Measurements from ENCODE around the gene CDRT4.

CDRT4 gene

DNA sequence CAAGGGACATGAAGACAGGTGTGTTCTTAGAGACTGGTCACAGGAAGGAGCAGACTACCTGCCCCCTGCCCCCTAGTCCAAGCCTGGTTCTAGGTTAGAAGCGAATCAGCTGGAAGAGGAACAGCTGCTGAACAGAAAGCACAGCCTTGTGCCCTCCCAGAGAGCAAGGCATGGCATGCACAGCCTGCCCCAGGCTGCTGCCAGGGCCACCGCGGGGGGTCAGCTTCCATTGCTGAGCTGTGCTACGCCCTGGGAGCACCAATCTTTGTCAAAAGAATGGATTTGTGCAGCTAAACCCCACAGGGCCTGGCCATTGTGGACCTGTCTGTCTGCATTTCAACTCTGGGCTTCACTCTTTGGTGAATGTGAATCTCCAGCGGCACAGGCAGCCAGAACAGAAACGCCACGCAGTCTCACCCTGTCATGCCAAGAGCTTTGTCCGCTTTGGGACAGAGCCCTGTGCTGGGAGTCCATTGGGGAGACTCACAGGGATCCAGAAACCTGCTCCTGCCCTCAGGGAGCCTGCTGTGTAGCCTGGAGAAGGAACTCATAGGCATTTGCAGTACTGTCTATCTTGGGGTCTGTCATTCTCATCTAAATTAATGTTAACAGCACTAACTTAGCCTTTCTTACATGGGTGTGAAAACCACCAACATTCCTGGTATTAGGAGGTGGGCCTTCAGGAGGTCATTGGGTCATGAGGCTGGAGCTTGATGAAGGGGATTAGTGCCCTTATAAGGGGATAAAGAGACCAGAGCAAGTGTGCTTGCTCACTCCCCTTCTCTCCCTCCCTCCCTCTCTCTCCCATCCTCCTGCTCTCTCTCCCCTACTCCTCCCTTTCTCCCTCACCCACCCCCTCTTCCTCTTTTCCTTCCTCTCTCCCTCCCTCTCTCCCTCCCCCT lies 25.6 kb upstream of the CDRT4 start:
- no peak for DNase-seq

DNA sequence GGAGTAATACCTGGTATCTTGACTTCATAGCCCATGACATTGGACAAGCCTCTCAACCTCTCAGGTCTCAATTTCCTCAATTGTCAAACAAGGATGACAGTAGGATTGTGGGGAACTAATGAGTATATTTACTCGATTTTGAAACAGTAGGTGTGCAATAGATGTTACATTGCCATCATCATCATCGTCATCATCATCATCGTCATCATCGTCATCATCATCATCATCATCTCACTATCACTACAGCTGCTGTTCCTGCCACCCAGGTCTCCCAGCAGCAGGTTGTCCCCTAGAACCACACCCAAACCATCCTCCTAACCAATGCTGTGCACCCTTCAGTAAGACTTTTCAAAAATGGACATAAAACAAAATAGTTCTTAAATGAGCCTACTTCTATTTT lies 24.8 kb upstream of the CDRT4 start:
- no peak for DNase-seq

DNA sequence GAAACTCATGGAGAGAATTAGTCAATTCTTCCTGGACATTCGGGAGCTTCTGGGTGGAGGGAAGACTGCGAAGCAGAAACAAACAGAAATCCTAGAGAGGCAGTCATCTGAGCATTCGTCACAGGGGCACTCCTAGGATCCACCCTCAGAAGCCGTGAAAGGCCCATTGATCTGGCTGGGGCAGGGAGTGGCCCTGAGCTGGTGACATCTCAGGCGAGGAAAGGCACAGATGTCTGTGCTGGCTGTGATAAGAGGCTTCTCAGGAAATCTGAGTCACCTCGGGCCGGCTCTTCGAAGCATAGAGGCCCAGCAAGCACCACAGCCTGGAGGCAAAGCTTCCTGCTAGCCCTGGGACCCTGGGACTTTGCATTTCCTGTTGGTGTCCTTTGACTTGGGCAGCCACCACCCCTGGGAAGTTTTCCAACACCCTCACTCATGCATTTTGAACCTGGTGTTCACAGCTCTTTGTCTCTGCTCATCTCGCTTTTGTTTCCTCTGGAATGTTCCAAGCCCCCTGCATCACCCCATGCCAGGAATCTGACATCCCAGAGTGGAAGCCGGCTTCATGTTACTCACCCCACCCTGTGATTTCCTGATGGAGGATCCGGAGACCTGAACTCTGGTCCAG lies 23.3 kb upstream of the CDRT4 start:
- peak; percentile 62 for DNase-seq

DNA sequence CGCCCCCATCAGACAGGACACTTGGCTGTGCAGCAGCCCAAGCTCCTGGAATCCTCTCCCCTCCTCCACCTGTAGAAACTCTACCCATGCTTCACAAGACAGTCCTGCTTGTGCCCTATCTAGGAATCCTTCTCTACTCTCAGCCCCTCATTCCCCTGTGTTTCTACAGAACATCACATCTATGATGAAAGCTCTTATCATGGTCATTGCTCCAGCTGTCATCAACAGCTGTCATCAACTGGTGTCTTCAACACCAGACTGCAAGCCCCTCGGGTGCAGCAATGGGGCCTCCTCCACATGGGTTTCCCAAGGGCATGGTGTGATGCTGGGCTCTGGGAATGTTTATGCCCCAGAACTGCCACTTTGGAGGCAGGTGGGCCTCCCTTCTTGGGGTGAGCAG lies 21.1 kb upstream of the CDRT4 start:
- no peak for DNase-seq

DNA sequence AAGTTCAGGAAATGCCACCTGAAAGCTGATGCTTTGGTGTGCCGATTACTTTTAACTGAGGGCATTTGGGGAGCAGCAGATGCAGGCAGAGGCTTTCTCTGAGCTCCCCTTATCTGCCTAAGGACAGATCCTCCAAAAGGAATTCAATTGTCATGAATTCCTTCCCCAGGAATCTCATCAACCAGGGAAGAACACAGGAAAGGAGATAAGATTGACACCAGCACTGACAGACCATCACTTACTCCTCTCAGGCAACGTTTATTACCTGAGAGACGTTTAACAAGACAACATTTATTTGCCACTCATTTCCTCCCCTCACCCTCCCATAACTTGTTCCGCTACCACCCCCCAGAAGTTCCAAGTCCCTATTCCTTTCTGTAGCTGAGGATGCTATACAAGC lies 17.6 kb upstream of the CDRT4 start:
- no peak for DNase-seq

DNA sequence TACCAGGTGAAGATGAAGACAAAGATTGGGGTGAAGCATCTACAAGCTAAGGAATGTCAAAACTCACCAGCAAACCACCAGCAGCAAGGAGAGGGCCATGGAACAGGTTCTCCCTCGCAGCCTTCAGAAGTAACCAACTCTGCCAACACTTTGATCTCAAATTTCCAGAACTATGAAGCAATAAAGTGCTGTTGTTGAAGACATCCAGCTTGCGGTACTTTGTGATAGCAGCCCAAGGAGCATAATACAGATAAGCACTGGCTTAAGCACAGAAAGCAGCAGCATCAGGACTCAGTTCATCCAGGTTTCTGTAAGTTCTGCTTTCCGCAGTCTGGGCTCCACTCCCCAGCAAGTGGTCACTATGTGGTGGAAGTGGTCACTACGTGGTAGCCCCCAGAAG lies 16.0 kb upstream of the CDRT4 start:
- DNase-seq, result no peak

DNA sequence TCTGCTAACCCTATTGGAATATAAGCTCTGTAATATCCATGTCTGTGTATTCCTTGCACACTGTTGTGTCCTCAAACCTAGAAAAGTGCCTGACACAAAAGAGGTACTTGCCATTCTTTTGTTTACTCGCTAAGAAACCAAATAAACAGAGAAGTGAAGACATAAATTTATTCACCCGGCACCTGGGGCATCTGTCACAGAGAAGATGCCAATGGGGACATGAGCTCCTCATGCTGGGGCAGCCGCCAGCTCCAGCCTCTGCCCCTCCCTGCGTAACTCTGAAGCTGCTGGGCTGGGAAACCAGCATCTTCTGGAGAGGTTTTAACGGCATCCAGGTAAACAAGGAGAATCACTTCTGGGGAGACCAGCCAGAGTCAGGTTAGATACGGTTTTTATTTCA lies 15.1 kb upstream of the CDRT4 start:
- DNase-seq, result no peak

DNA sequence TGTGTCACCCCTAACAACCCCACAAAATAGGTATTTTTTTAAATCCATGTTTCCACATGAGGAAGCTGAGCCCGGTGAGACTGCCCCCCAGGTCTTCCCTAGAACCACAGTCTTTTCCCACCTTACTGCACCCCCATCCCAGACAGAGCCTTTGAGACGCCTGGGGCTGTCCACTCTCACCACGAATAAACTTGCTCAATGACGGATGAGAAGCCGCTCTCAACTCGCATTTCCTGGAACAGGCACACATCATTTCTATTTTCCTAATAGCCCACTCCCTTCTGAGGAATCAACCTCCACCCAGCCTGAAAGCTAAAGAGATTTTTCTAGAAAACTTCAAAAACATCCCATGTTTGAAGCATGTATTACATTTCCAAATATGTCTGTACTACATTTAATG lies 14.1 kb upstream of the CDRT4 start:
- no peak for DNase-seq

DNA sequence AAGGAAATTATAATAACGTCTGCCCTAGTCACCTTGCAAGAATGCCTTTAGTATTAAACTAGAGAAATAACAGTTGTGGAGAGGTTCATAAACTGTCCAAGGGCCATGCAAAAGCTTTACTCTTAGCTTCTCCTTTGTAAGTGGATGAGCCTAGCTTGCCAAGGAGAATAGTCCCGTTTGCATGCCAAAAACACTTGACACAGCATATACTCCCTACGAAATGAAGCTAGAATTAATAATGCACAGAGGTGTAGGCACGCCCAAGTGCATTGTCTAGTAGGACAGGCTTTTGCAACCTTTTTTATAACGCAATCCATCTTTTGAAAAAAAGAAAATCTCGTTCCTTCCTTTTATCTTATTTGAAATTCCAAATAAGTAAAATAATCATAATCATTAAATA lies 12.8 kb upstream of the CDRT4 start:
- no peak for DNase-seq

DNA sequence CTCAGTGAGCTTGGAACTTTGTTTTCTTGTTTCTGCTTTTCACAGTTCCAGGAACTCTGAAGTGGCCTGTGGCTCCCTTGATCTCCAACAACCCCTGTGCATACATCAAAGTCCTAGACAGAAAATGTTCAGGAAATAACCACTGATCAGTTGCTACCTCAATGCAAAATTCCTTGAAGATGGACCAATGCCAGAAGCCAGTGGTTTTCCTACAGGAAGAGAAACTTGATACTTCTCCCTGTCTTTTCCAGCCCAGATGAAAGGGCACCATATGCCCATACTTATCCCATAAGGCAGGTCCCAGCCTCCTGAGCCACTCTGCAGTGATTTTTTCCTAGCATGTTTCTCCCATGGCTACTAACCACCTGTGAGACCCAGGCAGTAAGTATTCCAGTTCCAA lies 12.3 kb upstream of the CDRT4 start:
- no peak for DNase-seq

DNA sequence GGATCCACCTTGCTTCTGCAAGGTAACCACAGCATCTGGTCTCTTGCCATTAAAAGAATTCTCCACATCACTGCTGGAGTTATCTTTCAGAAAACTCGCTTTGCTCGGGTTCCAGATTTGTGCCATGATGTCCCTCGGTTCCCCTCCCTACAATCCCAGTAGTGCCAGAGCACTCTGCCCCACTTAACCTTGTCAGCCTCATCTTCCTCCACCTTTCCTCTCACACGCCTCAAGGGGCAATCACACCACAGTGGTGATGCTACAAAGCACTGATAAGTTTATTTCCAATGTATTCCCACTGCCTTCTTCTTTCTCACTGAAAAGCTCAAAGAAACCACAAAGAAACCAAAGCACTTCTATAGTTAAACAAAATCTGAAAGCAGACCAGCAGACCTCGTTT lies 11.4 kb upstream of the CDRT4 start:
- DNase-seq, result no peak

DNA sequence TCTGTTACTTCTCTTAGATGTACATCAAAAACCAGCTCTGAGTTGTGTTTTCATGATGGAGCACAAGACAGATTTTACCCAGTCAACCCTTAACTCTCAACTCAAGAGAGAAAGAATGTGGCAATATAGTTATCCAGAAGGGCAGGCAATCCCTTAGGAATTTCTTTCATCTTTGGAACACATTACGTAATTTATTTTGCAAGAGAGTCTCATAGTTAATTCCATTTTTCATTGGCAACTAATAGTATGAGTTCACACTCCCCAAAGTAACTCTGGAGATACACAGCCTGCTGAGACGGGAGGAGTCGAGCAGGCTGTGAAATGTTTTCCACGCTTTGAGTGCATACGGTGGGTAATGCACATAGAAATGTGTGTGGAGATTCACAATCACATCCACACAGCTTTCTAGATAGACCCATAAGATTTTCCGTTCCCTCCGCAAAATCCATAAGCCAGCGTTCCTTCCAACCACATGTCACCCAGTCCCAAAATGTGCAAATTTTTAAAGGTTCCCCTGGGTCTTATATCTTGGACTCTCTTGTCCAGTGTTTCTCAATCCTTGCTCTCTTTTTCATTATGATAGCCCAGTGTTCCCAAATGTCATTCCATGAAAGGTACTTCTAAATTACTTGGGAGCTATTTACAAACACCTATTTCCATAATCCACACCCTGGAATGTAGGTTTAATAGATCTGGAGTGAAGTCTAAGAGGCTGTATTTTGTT lies 8.4 kb upstream of the CDRT4 start:
- DNase-seq, result no peak

DNA sequence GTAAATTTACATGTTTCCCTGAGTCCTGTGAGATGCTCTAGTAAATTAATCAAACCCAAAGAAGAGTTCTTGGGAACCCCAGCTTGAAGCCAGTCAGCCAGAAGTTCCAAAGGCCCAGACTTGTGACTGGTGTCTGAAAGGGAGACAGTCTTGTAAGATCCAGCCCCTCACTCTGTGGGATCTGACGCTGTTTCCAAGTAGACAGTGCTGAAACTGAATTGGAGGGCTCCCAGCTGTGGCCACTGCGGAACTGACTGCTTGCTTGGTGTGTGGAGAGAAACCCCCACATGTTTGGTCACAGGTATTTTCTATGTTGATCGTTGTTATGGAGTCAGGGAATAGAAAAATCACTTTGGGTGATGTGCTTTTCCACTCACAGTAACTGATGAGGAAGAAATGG lies 5.5 kb upstream of the CDRT4 start:
- no peak for DNase-seq

DNA sequence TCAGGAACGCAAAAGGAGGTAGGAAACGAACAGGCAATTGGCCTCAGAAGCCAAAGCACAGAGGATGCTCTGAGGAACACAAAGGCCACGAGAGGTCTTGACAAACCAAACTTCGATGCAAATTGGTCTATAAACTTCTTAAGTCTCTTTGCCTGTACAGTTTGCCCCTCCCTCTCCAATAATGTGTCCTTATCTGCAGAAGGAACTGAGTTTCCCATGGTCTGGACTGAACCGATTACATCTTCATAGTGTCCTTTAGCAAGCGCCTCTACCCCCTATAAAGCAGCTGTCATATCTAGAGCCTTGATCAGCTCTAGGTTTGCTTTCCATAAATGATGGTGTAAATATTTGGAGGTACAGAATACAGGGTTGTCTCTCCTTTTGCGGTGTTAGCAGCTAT lies 3.1 kb upstream of the CDRT4 start:
- no peak for DNase-seq

DNA sequence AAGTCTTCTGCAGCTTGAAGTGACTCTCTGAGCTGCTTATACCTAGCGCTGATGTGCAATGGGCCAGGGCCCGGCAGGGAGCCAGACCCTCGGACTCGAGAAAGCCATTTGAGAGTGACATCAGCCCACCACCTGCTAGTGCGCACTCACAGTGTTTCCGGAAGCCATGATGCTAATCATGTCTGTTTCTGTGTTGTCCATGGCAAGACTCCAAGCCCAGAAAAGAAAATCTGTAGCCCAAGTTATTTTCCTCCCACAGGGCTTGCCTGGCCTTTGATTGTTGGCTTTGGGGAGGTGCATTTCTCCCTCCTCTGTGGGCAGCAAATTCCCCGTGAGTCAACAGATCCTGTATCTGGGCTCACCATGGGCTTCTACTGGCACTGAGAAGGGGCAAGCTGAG lies 1.8 kb upstream of the CDRT4 start:
- DNase-seq, result peak; percentile 59

DNA sequence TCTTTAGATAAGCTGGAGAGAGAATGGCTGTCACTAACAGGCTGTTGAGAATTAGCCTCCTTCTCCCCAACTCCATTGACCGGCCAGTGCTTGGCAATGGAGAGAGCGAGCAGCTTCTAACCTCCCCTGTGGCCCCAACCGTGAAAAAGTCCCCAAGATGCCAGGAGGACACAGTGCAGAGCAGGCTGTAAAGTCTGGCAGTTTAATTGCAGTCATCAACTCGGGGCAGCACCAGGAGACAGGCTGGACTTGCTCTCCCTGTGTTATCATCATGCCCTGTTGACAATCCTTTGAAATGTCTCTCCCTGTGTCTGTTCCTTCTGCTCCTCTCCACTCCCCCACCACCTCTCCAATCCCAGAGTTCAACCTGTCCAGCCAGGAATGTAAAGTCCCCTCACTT lies 705 bp upstream of the CDRT4 start:
- no peak for DNase-seq

DNA sequence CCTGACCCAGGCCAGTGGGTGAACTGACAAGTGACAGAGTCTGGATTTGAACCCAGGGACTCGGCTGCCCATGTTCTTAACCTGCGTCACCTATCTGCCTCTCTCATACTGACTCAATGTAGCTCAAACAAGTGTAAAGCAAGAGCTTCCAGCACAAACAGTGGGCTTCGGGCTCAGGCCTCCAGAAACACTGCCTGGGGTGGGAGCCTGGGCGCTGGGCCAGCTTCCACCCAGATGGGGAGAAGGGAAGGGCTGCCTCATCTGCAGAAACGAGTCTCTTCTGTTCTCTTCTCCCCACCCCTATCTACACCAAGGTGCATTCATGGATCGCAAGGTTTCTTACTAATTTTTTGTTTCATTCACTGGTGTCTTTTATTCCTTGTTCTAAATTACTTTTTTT lies 1.3 kb downstream of the CDRT4 start:
- no peak for DNase-seq

DNA sequence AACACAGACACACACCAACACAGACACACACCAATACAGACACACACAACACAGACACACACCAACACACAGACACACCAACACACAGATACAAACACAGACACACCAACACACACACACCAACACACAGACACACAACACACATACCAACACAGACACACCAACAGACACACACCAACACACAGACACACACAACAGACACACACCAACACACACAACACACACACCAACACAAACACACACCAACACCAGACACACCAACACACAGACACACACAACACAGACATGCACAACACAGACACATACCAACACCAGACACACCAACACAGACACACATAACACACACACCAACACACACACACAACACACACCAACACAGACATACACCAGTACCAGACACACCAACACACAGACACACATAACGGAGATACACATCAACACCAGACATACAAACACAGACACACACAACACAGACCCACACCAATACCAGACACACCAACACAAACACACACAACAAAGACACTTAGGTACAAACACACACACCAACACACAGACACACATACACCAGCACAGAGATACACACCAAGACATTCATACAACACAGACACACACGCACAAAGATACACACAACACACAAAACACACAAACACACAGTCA lies 2.2 kb downstream of the CDRT4 start:
- no peak for DNase-seq

DNA sequence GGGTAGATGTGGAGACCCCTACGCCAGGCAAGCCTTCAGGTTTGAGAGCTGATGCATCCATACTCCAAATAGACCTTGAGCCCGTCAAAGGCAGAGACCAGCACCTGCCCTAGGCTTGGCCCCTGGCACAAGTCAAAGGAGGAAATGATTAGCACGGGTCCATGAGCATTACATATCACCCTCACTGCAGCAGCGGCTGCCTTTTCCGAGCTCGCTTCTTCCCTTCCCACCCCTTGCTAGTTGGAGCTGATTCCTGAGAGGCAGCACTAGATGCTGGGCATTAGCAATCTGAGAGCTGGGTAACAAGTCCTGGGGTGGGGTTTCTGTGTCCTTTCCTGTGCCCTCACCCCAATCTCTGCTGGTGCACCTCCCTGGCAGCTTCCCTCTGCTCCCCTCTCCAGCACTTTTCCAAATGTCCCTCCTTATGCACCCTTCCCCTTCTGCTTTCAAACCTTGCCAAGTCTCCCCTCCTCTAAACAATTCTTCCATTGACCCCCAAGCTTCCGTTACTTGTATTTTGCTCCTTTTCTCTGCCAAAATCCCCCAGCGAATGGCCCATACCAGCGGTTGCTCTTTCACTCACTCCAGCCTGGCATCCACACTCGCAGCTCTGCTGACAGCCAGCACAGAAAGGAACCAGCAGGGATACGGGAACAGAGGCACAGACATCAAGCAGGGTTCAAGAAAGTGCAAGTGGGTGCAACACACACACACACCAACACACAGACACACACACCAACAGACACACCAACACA lies 3.0 kb downstream of the CDRT4 start:
- DNase-seq, result no peak

DNA sequence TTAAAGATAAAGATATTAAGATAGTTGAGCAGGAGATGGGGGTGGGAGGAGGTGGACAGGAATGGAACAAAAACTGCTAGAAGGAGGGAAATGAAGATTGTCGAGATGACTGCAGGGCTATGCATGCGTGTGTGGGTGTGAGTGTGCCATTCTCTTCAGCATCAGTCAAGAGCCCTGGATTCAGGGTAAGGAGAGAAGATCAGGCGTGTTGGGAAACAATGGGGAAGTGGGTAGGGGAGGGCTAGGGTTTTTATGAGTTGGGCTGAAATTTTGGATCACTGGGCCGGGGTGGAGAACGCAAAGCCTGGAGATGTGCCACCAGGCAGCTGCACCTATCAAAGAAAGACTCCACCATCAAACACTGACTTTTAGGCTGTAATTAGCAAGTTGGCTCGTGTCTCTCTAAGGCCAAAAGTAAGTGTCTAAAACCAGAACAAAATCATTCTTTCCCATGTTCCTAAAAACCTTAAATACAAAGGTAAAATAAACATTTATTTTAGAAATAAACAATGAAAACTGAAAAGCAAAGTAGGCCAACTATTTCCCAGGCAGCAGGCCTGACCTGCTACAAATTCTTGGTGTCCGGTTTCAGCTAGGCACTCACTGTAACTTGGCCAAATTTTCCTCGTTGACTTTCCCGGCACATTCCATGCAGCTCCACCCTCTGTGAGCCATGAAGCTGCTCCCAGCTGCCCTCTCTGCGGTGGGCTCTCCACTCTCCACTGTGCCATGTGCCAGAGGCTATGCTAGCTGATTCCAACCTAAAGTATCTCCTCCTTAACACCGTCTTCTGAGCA lies 4.2 kb downstream of the CDRT4 start:
- DNase-seq, result peak; percentile 79

DNA sequence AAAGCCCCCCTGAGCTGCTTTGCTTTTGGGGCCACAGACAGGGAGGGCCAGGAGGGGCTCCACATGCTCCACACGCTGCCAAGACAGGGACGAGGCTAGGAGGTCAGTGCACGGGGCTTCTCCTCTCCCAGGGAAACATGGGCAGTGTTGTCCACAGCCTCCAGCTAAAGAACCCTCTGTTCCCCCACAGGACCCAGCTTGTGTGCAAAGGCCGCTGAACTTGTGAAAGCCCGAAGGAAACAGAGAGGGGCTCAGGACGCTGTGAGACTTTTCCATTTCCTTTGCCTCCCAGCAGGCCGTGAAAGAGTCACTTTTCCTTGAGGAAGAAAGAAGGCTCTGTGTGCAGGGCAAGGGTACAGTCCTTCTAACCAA lies 9.7 kb downstream of the CDRT4 start:
- DNase-seq, result no peak

All from femur (tissue), 1 donor.